PC-3 (cell line): ENCODE results near the gene TARP.

Experiments
- ATAC-seq: fragments of 200-7000 bp; cut with Tn5 transposase; 2 replicates; pipeline ENCODE4 v1.9.1; 2020; ENCODE audit warnings: mild to moderate bottlenecking, moderate library complexity
- BruUV-seq: library from RNA; stranded (reverse); fragments of 400-500 nt; replicated peaks from 2 replicates; lab custom pipeline; 2021; lab: Mats Ljungman, UMichigan
- CTCF ChIA-PET: fragments of 300-600 bp; sonication (Branson Sonifier 250); formaldehyde crosslinking; loops from one replicate; lab custom pipeline; 2022; ENCODE audit warnings: antibody characterized with exemption; lab: Charles Lee
- POLR2A ChIA-PET: fragments of 300-600 bp; sonication (Branson Sonifier 250); formaldehyde crosslinking; loops from one replicate; lab custom pipeline; 2022; ENCODE audit warnings: antibody characterized with exemption; ENCODE audit not compliant: unreplicated experiment; lab: Charles Lee
- DNase-seq: peaks from one replicate; pipeline ENCODE4 v3.0.0-alpha.2; 2015
- H2AFZ ChIP-seq: fragments of 300-600 bp; sonication (generic); 2 replicates; pipeline ENCODE4 v1.6.0; 2016; ENCODE audit warnings: antibody characterized with exemption, low read length
- H3F3A ChIP-seq: fragments of 300-600 bp; sonication (generic); one replicate; pipeline ENCODE4 v1.6.0; 2017; ENCODE audit warnings: antibody characterized with exemption, low read length, control low read depth, mild to moderate bottlenecking; ENCODE audit not compliant: unreplicated experiment
- H3K27ac ChIP-seq: fragments of 300-600 bp; sonication (generic); 2 replicates; pipeline ENCODE4 v1.5.1; 2016; ENCODE audit warnings: mild to moderate bottlenecking, low read length
- H3K27me3 ChIP-seq: fragments of 300-600 bp; sonication (generic); 2 replicates; pipeline ENCODE4 v1.6.1; 2016; ENCODE audit warnings: low read length, mixed read lengths
- H3K36me3 ChIP-seq: fragments of 300-600 bp; sonication (generic); 2 replicates; pipeline ENCODE4 v1.6.1; 2016; ENCODE audit warnings: low read depth, mixed run types, low read length, mixed read lengths
- H3K4me1 ChIP-seq: fragments of 300-600 bp; sonication (generic); 2 replicates; pipeline ENCODE4 v1.5.1; 2016; ENCODE audit warnings: low read length; ENCODE audit not compliant: insufficient read depth
- H3K4me2 ChIP-seq: fragments of 300-600 bp; sonication (generic); 2 replicates; pipeline ENCODE4 v1.6.0; 2016; ENCODE audit warnings: low read length
- H3K4me3 ChIP-seq: fragments of 300-600 bp; sonication (generic); 2 replicates; pipeline ENCODE4 v1.5.1; 2016; ENCODE audit warnings: mild to moderate bottlenecking, low read length, mixed read lengths
- H3K79me2 ChIP-seq: fragments of 300-600 bp; sonication (generic); 2 replicates; pipeline ENCODE4 v1.6.1; 2017; ENCODE audit warnings: low read length, mixed read lengths
- H3K9ac ChIP-seq: fragments of 300-600 bp; sonication (generic); 2 replicates; pipeline ENCODE4 v1.6.0; 2016; ENCODE audit warnings: mild to moderate bottlenecking, low read length
- H3K9me2 ChIP-seq: fragments of 300-600 bp; sonication (generic); replicated peaks from 2 replicates; pipeline ENCODE4 v1.6.1; 2016; ENCODE audit warnings: mixed run types, low read length, mixed read lengths
- H3K9me3 ChIP-seq: fragments of 300-600 bp; sonication (generic); 2 replicates; pipeline ENCODE4 v1.6.1; 2016; ENCODE audit warnings: low read length, mixed read lengths
- H4K20me1 ChIP-seq: fragments of 300-600 bp; sonication (generic); 2 replicates; pipeline ENCODE4 v1.6.1; 2016; ENCODE audit warnings: low read length, mixed read lengths
- CTCF ChIP-seq: fragments of 300-600 bp; sonication (generic); conservative IDR thresholded peaks from 2 replicates; pipeline ENCODE4 v1.5.1; 2017; ENCODE audit warnings: antibody characterized with exemption, low read depth, mild to moderate bottlenecking, low read length
- EZH2 ChIP-seq: fragments of 300-600 bp; sonication (generic); IDR thresholded peaks from one replicate; pipeline ENCODE4 v1.6.1; 2017; ENCODE audit warnings: antibody characterized with exemption, mild to moderate bottlenecking, low read length; ENCODE audit not compliant: unreplicated experiment
- EZH2phosphoT487 ChIP-seq: fragments of 300-600 bp; sonication (generic); IDR thresholded peaks from 2 replicates; pipeline ENCODE4 v1.6.1; 2018; ENCODE audit warnings: mild to moderate bottlenecking, antibody characterized with exemption, low read length, borderline replicate concordance
- intact Hi-C: fragments of 100-400 bp; cut with micrococcal nuclease; formaldehyde crosslinking; loops from 2 replicates; pipeline ENCODE4 v1.9.0; 2023

TARP gene

GRCh38 chr7:38273286-38273995 lies at the start of gene TARP:
TARP (minus strand) TSS chr7:38273636.
- DNase-seq (no peak), ATAC-seq (no peak)
- Histone ChIP-seq H3K9me3 (no peaks in the 10 kb centered on the region), H3K4me1 (no peaks in the 10 kb centered on the region), H3K4me3 (no peak within 1 kb of the TSS), H3K27me3 (peaks cover 64% of the 10 kb centered on the region), H3K27ac (no peak within 1 kb of the TSS), H3K79me2 (no peaks in the 10 kb centered on the region), H3K36me3 (no peaks in the 10 kb centered on the region), H3K9me2 (no peaks in the 10 kb centered on the region), H3K9ac (no peak within 1 kb of the TSS), H4K20me1 (no peaks in the 10 kb centered on the region), H3K4me2 (no peak within 1 kb of the TSS), H2AFZ (no peak within 1 kb of the TSS), H3F3A (no peaks in the 10 kb centered on the region)
- no peak for TF ChIP-seq EZH2phosphoT487
- no peak for TF ChIP-seq CTCF
- TF ChIP-seq EZH2, result no peak
- intact Hi-C loops, result no loop called here
- CTCF ChIA-PET, result no interaction called here
- POLR2A ChIA-PET, result interaction anchor here (0.6 kb wide), 1 partner anchor 19 kb away, joined by 3 read pairs; no protein-coding TSS in a partner anchor
- BruUV-seq, result no TSS peak

GRCh38 chr7:38323156-38323555 lies 49.7 kb upstream of the TARP start:
- TF ChIP-seq CTCF (no peak), EZH2 (no peak), EZH2phosphoT487 (no peak)
- no peak for ATAC-seq

GRCh38 chr7:38322461-38322860 lies 49.0 kb upstream of the TARP start:
- intact Hi-C loops, result no loop called here
- Histone ChIP-seq H3K36me3 (no peaks in the 10 kb centered on the region), H3K4me3 (no peak overlapping the region), H3K27ac (no peak overlapping the region), H3K9me2 (no peaks in the 10 kb centered on the region), H3K27me3 (peaks cover 15% of the 10 kb centered on the region), H3K9me3 (no peaks in the 10 kb centered on the region), H3K4me2 (no peak overlapping the region), H2AFZ (no peak overlapping the region), H3K9ac (no peak overlapping the region), H3K79me2 (no peaks in the 10 kb centered on the region), H3K4me1 (peaks cover 12% of the 10 kb centered on the region), H4K20me1 (no peaks in the 10 kb centered on the region), H3F3A (no peaks in the 10 kb centered on the region)
- CTCF ChIA-PET, result no interaction called here
- TF ChIP-seq EZH2 (no peak), CTCF (no peak), EZH2phosphoT487 (no peak)
- ATAC-seq (no peak), DNase-seq (no peak)
- POLR2A ChIA-PET, result no interaction called here
- no TSS peak for BruUV-seq

More at GRCh38 chr7:38323156-38323555, 49.7 kb upstream of the TARP start:
- Histone ChIP-seq H3K27me3 (peaks cover 15% of the 10 kb centered on the region), H3K9me3 (no peaks in the 10 kb centered on the region), H3K9ac (no peak overlapping the region), H3K79me2 (no peaks in the 10 kb centered on the region), H3K4me1 (peaks cover 12% of the 10 kb centered on the region), H3K27ac (no peak overlapping the region), H4K20me1 (no peaks in the 10 kb centered on the region), H3K4me2 (no peak overlapping the region), H2AFZ (no peak overlapping the region), H3F3A (no peaks in the 10 kb centered on the region), H3K9me2 (no peaks in the 10 kb centered on the region), H3K36me3 (no peaks in the 10 kb centered on the region), H3K4me3 (no peak overlapping the region)
- intact Hi-C loops, result no loop called here
- no TSS peak for BruUV-seq
- DNase-seq, result no peak
- POLR2A ChIA-PET, result no interaction called here
- CTCF ChIA-PET, result no interaction called here
